RCC 7860 (cell line): Measurements from ENCODE around the gene RASA4B.
"Not testable (repeated sequence)": the region's sequence is repeated elsewhere in the genome, so short reads cannot be mapped to it uniquely, and the experiment has no call there.

Source experiments
- DNase-seq: peaks from one replicate; pipeline ENCODE4 v3.0.0-alpha.2; 2015; ENCODE audit warnings: low spot score
- FAIRE-seq: peaks from 2 replicates; lab custom pipeline; 2012; peaks lifted over from hg19 to GRCh38; lab: Jason Lieb, UNC

Gene RASA4B

DNA sequence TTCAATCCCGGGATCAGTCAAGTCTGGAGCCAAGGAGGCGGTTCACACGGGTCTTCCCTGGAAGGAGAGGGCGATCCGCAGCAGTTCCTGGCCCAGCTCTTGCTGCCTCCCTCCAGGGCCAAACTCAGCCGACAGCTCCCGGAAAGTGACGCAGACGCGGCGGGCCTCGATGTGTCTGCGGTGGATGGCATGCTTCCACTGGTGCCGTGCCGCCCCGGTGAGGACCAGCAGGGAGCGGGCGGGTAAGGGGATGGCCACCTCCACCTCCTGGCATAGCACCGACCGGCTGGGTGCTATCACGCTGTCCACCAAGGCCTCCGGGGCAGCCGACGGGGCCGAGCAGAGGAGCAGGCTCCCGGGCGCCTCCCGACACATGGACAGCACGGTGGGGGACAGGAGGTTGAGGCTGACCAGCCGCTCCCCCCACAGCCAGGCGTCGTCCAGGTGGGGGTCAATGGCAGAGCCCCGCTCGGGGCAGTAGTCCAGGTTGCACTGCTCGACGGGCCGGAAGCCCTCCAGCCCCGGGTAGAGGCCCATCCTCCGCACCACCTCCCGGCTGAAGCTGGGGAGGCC is 60.1 kb downstream of the RASA4B start:
- FAIRE-seq (no peak), DNase-seq (no peak)

DNA sequence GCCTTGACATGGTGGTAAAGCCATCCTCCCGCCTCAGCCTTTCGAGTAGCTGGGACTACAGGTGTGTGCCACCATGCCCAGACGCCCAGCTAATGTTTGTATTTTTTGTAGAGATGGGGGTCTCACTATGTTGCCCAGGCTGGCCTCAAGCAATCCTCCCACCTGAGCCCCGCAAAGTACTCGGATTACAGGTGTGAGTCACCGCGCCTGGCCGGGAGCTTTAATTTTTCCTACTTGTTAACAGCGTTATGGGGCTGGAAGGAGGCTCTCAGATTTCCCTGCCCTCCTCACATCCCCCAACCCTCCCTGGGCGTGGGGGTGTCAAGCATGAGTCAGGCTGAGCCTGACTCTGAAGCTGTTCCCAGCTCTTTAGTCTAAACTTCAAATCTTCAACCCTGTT is 61.2 kb downstream of the RASA4B start:
- DNase-seq (no peak), FAIRE-seq (no peak)

DNA sequence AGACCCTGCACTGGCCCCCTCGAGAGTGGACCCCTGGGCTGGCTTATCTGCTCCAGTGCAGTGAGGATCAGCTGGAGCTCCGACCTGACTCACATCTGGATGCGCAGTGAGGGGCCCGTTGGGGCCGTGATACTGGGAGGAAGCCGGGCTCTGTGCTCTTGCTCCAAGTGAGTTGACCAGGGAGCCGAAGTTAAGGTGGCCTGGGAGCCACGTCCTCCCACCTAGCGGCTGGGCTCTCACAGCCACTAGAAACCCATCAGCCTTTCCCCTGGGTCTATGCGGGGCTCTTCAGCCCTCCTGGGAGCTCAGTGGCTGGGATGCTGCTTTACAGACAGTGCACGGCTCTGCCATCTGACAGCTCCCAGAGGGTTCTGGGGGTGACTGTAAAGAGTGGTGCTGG is 62.0 kb downstream of the RASA4B start:
- FAIRE-seq (no peak), DNase-seq (no peak)

DNA sequence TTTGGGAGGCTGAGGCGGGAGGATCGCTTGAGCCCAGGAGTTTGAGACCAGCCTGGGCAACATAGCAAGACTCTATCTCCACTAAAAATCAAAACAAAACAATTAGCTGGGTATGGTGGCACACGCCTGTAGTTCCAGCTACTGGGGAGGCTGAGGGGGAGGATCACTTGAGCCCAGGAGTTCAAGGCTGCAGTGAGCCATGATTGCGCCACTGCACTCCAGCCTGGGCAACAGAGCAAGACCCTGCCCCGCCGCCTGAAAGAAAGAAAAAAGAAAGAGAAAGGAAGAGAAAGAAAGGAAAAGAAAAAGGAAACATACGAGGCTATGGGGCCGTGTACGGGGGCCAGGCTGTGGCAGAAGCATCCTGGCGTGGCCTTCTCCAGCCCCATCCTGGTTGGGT is 62.6 kb downstream of the RASA4B start:
- not testable (repeated sequence) for FAIRE-seq, DNase-seq

DNA sequence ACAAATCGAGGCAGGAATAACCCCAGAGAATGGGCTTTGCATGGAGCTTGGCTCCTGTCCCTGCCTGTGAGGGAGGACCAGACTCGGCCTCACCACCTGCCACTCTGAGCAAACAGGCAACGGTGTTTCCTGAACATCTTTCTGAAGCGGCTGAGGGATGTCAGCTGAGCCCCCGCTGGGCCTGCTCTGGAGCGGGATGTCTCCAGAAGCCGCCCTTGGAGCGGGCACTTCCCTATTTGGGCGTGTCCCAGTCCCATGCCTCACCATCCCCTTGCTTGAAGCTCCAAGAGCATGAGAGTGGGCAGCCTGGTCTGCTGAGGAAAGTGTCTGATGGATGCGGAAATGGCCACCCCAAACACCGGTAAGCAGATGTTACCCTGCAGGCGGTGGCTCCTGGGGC is 63.1 kb downstream of the RASA4B start:
- FAIRE-seq (no peak), DNase-seq (no peak)

DNA sequence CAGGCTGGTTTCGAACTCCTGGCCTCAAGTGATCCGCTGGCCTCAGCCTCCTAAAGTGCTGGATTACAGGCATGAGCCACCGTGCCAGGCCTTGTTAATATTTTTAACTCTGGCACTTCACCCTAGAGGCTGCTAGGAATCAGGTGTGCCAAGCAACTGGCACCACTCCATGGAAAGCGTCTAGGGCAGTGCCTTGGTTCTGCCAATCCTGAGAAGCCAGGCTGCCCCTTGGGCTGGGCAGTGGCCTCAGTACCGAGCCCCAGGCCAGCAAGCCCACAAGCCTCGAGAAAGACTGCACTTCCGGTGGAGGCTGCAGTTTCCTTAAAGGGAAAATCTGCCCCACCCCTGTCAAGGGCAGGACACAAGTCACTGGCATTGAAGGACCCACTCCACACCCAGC is 64.3 kb downstream of the RASA4B start:
- FAIRE-seq = no peak
- DNase-seq = no peak

DNA sequence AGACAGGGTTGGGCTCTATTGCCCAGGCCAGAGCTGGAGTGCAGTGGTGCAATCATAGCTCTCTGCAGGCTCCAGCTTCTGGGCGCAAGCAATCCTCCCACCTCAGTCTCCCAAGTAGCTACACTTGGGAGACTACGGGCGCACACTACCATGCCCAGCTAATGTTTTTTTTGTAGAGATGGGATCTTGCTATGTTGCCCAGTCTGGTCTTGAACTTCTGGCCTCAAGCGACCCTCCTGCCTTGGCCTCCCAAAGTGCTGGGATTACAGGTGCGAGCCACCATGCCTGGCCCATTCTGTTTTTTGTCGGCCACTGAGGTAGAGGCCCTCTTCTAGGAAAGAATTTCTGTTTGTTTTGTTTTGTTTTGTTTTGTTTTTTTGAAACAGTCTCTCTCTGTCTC is 65.1 kb downstream of the RASA4B start:
- DNase-seq (no peak), FAIRE-seq (no peak)

DNA sequence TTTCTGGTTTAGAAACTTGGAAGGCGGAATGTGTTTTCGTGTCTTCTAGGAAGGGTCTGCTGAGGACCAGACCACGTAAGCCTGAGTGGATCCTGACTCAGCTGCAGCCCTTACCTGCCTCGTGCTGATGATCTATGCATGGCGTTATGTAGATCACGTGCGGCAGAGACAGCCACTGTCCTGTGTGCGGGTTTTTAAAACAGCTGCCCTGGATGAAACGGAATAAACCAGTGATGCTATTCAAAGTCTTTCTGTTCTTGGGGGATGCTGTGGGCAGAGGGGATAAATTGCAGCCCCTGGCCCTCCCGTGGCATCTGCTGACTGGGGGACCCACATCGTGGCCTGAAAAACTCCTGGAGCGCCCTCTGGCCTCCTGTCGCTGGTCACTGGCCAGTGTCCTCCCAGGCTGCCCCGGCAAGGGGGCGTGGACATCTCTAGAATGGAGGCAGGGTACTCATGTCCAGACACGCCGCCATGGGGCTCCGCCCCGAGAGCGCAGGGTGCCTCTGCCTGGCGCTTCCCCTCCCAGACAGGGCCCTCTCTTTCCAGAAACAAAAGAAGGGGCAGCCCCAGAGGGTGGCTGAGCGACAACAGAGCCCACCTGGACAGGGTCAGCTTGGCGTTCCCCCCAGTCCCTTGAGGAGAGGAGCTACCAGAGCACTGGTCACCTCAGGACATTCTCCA is 66.1 kb downstream of the RASA4B start:
- FAIRE-seq (no peak), DNase-seq (no peak)

DNA sequence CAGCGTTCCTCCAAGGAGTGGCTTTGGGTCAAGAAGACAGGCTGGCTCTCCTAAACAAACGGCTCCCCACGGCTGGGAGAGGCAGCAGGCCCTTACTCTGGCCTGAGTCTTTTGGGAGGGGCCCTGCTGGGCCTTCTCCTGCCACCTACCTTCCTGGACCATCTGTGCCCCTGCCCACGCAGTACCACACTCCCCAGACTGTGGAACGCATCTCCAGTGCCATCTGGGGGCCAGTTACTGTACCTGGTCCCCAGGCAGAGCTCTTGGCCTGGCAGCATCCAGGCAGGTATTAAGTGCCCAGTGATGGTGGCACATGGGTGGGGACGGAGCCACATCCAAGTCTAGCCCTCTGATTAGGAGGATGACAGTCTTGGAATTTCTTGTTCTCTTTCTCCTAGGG is 67.3 kb downstream of the RASA4B start:
- FAIRE-seq = no peak
- peak; percentile 26 for DNase-seq

DNA sequence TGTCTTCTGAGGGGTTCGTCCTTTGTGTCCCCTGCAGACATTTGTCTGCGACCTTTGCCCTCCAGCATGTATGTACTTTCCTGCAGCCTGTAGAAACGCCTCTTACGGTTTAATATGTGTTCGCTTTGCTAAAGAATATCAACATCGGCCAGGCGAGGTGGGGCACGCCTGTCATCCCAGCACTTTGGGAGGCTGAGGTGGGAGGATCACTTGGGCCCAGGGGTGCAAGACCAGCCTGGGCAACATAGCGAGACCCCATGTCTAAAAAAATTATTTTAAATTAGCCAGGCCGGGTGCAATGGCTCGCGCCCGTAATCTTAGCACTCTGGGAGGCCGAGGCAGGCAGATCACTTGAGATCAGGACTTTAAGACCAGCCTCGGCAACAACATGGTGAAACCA is 68.4 kb downstream of the RASA4B start:
- DNase-seq (no peak), FAIRE-seq (no peak)

DNA sequence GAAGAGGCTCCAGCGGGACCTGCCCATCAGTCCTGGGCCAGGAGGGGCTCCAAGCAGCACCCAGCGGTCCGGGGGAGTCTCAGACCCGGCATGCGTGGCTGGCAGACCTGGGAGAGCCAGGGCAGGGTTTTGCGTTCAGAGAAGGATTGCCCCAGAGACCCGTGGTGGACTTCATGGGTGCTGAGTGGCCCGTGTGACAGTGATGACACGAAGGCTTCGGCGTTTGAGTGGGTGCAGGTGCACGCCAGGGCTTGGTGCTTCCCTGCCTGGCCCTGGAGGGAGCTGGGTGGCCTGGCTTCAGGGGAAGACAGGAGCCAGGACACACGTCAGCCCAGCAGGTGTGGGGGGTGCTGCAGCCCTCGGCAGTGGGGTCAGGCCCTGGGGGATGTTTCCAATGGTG is 70.3 kb downstream of the RASA4B start:
- no peak for FAIRE-seq

DNA sequence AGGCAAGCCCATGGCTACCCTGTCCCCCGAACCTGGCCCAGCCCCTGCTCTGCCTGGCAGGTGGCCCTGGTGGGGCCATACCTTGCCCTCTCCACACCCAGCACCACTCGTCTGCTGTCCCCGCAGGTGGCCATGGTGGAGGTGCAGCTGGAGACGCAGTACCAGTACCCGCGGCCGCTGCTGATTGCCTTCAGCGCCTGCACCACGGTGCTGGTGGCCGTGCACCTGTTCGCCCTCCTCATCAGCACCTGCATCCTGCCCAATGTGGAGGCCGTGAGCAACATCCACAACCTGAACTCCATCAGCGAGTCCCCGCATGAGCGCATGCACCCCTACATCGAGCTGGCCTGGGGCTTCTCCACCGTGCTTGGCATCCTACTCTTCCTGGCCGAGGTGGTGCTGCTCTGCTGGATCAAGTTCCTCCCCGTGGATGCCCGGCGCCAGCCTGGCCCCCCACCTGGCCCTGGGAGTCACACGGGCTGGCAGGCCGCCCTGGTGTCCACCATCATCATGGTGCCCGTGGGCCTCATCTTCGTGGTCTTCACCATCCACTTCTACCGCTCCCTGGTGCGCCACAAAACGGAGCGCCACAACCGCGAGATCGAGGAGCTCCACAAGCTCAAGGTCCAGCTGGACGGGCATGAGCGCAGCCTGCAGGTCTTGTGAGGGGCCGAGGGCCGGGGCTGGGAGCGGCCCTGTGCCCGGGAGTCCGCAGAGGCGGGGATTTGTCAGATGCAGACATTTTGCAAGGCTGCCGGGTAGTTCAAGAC is 71.0 kb downstream of the RASA4B start:
- no peak for FAIRE-seq
- DNase-seq = no peak

More for the DNA sequence above, 70.3 kb downstream of the RASA4B start:
- no peak for DNase-seq

DNA sequence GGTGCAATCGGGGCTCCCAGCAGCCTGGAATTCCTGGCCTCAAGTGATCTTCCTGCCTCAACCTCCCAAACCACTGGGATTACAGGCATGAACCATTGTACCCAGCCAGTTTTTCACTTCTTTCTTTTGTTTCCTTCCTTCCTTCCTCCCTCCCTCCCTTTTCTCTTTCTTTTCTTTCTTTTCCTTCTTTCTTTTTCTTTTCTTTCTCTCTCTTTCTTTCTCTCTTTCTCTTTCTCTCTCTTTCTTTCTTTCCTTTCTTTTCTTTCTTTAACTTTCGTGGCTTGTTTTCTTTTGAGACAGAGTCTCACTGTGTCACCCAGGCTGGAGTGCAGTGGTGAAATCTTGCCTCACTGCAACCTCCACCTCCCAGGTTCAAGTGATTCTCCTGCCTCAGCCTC is 71.9 kb downstream of the RASA4B start:
- no peak for FAIRE-seq

DNA sequence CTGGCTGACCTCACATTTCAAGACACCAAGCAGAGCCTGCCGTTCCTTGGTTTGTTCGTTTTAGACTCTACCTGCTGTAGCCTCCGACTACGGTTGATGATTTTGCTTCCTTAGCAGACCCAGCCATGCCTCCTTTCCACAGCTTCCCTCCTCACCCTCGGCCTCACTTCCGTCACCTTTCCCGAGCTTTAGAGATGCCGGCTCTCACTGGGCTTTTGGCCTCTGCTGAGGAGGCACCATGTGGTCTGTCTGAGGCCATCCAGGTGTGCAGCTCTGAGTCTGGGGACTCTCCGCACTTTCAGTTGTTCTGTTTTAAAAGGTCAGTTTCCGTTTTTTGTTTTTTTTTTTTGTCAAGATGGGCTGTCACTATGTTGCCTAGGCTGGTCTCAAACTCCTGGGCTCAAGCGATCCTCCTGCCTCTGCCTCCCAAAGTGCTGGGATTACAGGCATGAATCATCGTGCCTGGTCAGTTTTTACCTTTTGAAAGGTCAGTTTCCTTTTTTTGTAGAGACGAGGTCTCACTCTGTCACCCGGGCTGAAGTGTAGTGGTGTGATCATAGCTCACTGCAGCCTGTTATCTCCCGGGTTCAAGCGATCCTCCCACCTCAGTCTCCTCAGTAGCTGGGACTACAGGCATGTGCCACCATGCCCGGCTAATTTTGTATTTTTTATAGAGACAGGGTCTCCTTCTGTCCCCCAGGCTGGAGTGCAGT is 72.5 kb downstream of the RASA4B start:
- DNase-seq (no peak), FAIRE-seq (no peak)

More for the DNA sequence above, 71.9 kb downstream of the RASA4B start:
- DNase-seq = no peak

DNA sequence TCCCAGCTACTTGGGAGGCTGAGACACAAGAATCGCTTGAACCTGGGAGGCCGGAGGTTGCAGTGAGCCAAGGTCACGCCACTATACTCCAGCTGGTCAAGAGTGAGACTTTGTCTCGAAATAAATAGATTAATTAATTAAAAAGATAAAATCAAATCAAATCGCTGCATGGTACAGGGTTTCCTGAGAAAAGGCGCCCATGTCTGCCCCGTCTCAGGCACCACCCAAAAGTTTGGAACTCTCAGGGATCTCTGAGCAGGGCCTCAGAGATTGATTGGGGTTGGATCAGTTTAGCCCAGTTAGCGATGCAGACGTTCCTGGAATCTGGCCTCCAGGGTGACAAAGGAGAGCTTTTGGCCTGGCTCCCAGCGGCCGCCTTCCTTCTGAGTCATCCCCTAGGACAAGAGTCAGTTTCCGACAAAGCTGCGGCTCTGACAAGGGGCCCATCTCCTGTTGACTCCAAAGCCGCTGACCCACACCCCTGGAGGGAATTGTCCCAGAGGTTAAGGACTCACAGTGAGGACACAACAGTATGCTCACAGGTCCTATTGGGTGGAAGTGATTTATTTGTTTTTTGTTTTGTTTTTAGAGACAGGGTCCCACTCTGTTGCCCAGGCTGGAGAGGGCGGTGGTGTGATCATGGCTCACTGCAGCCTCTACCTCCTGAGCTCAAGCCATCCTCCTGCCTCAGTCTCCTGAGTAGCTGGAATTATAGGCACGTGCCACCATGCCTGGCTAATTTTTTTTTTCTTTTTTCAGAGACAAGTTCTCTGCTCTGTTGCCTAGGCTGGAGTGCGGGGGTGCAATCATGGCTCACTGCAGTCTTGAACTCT is 77.4 kb downstream of the RASA4B start:
- DNase-seq (peak; percentile 90), FAIRE-seq (peak; percentile 91)

DNA sequence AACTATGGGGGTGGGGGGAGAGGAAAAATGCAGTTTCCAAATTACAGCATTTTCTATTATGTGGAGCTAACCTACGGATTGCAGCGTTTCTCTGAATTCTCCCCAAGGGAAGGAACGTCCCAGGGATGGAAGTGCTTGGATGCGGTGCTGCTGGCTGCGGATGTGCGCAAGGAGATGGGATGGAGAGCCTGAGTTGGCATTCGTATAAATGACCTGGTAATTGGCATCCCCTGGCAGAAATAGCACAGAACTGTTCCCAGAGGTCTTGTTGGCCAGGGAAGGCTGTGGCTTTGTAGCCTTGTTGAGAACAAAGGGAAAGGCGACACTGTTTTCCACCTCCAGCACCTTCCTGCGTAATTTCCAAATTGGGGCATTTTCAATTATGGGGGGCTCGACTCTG is 81.5 kb downstream of the RASA4B start:
- DNase-seq = no peak
- no peak for FAIRE-seq

DNA sequence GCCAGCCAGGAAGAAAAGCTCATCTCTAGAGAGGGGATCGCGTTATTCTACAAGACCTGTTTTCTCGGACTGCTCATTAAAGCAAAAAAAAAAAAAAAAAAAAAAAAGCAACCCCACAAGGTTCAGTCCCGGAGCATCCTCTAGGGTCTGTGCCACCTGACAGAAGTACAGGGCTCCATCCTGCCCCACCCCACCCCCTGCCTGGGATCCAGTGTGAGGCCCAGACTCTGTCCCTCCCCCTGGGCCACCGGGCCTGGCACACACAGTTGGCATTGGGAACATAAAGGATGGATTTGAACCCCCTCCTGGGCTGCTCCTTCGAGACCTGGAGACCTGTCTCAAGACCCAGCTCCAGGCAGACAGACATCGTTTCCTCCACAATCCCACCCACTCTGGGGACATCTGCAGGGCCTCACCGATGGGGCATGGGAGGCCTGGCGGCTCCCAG is 83.5 kb downstream of the RASA4B start:
- DNase-seq = no peak
- FAIRE-seq = no peak

DNA sequence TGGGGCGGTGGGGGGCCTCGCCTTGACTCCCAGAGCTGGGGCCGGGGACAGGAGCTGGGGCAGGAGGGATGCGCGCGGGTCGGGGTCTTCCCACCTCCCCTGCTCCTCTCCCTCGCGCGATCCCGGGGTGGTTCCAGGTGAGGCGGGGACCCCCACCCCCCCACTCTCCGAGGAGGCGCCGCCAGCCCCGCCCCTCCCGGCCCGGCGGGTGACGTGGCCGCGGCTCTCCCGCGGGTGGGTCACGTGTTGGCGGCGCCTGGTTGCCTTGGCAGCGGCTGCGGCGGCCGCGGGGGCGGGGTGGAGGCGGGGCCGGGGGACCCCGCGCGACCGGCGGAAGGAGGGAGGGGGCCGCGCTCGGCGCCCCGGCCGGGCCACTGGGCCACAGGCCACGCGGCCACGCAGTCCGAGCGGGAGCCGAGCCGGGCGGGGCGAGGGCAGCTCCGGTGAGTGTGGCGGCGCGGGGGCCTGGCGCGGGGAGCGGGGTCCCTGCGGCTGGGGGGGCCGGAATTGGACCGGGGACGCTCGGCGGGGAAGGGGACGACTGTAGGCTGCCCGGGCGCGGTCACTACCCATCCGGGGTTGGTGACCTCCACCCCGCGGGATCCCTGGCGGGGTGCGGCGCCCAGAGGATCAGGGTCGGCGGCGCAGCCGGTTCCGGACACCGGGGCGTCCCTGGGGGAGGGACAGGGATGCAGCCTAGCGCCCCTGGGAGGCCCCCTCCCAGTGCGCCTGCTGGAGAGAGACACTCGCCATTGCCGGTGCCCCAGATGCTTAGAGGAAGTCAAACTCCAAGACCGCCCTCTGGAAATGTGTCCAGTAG is 84.1 kb downstream of the RASA4B start, which contains the start of gene ORAI2:
TSS of gene ORAI2 (plus strand) at position 357 of the 820 bp plus-strand sequence. CDS start 5,382 bp downstream, outside the sequence.
- no peak for FAIRE-seq
- peak; percentile 50 for DNase-seq
